Stimulated activated naive CD8-positive, alpha-beta T cell treated with anti-CD3 and anti-CD28 coated beads, Interleukin-15, Interleukin-2, amounts not matched to agents 100 ng/mL and 50 ng/mL, for 24 hours (primary cell): Measurements from ENCODE around the gene ORM1.

Source experiments
- H3K27ac Mint-ChIP-seq: one replicate; pipeline ENCODE4 v1.8.0; 2021; ENCODE audit warnings: mild to moderate bottlenecking, mixed read lengths
- H3K27me3 Mint-ChIP-seq: one replicate; pipeline ENCODE4 v1.8.0; 2021; ENCODE audit warnings: mixed read lengths
- H3K36me3 Mint-ChIP-seq: one replicate; pipeline ENCODE4 v1.8.0; 2021; ENCODE audit warnings: low read depth, mixed read lengths
- H3K4me1 Mint-ChIP-seq: one replicate; pipeline ENCODE4 v1.8.0; 2021; ENCODE audit warnings: low read depth, mixed read lengths
- H3K4me3 Mint-ChIP-seq: one replicate; pipeline ENCODE4 v1.8.0; 2021; ENCODE audit warnings: mild to moderate bottlenecking, mixed read lengths
- H3K9me3 Mint-ChIP-seq: one replicate; pipeline ENCODE4 v1.8.0; 2021; ENCODE audit warnings: mixed read lengths

Gene ORM1

DNA sequence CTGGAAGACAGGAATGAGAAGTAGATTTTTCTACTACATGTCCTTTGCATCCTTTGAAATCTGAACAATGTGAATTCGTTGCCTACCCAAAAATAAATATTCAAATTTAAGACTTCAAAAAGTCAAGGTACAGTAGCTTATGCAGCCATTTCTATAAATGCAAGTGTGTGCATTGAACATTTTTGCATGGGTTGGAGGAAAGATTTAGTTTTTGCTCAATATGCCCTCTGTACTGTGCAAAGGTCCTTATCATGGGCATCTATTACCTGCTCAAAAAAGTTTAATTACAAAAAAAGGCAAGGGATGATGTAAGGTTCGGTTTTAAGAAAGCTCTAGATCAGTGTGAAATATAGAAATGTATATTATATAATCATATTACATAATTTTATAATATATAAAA, 42.3 kb downstream of the ORM1 start:
- H3K4me3 Mint-ChIP-seq: no peak overlapping the region
- H3K27ac Mint-ChIP-seq: peak overlapping the region; percentile 96
- no peaks in the 10 kb centered on the region for H3K9me3 Mint-ChIP-seq
- H3K36me3 Mint-ChIP-seq: peaks cover 91% of the 10 kb centered on the region
- no peaks in the 10 kb centered on the region for H3K27me3 Mint-ChIP-seq
- peaks cover 98% of the 10 kb centered on the region for H3K4me1 Mint-ChIP-seq

DNA sequence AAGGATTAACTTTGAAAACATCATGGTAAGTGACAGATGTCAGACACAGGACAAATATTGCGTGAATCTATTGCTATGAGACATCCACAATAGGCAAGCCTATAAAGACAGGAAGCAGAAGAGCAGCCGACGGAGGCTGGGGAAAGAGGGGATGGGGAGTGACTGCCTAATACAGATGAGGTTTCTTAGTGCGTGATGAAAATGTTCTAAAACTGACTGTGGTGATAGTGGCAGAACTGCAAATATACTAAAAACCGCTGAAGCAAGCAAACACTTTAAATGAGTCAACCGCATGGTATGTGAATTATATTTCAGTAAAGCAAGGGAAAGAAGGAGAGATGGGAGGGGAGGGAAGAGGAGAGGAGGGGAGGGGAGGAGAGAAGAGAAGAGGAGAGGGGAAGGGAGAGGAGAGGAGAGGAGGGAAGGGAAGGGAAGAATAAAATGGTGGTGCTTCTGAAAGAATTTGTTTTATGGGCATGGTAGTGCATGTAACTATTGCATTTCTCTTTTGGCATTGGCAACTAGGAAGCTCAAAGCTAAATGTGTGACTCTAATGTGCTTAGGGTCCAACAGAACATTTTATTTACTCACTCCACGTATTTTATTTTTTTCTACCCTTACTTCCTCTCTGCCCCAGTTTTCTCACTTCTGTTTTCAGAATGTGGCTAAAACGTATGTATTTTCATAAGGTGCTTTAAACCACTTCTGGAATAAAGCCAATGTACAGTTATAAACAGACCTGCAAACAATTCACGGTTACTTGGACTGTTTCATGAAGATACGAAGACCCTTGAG, 43.6 kb downstream of the ORM1 start:
- Mint-ChIP-seq H3K4me3 (peak overlapping the region; percentile 24), H3K36me3 (peaks cover 87% of the 10 kb centered on the region), H3K9me3 (no peaks in the 10 kb centered on the region), H3K27me3 (no peaks in the 10 kb centered on the region), H3K27ac (peak overlapping the region; percentile 84), H3K4me1 (peaks cover 97% of the 10 kb centered on the region)

DNA sequence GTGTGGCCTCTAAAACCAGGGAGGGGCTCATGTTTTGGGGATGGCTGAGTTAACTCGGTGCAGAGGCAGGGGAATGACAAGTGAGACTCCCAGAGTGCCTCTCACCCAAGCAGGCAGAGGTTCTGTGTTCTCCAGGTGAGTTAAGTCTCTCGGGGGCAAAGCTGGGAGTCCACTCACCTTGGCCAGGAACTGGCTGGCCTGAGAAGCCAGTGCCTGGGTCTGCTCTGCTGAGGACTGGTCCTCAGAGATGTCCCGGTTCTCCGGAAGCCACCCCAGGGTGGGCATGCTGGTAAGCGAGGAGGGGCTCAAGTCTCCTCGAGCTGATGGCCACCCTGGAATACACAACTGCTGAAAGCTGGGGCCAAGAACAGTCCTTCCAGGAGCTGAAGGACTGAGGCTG, 44.5 kb downstream of the ORM1 start:
- Mint-ChIP-seq H3K4me3 (peak overlapping the region; percentile 24), H3K9me3 (no peaks in the 10 kb centered on the region), H3K27me3 (no peaks in the 10 kb centered on the region), H3K4me1 (peaks cover 98% of the 10 kb centered on the region), H3K27ac (peak overlapping the region; percentile 84), H3K36me3 (peaks cover 86% of the 10 kb centered on the region)

DNA sequence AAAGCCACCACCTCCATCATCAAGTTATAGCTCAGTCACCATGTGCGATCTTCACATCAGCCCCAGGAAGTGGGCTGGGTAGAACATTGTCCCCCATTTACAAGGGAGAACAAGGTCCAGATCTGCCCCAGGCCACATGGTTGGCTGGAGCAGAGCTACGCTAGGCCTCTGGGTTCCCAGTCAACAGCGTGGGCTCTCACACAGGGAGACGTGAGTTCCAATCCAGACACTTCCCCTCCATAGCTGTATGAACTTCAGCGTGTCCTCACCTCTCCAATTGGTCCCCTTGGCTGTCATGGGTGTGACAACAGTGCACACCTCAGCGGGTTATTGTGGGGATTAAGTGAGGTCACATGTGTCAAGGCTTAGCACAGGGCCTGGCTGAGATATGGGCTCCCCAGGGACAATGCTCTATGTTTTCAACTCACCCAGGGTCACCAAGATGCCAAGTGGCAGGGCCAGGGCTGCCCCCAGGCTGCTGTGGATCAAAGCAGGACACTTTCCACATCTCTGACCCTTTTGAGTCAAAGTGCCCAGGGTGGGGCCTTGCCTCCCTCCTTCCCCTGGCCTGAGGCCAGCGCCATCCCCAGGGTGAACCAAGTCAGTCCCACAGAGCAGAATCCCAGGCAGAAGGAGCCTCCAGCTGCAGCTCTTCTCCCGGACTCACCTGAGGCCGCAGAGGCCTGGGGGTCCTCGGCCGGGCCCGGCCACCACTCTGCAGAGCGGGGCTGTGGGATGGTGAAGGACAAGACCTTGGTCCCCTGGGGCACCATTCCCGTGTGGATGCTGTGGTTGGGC, 45.1 kb downstream of the ORM1 start:
- Mint-ChIP-seq H3K27me3 (no peaks in the 10 kb centered on the region), H3K36me3 (peaks cover 86% of the 10 kb centered on the region), H3K4me3 (no peak overlapping the region), H3K4me1 (peaks cover 98% of the 10 kb centered on the region), H3K9me3 (no peaks in the 10 kb centered on the region), H3K27ac (peak overlapping the region; percentile 84)

DNA sequence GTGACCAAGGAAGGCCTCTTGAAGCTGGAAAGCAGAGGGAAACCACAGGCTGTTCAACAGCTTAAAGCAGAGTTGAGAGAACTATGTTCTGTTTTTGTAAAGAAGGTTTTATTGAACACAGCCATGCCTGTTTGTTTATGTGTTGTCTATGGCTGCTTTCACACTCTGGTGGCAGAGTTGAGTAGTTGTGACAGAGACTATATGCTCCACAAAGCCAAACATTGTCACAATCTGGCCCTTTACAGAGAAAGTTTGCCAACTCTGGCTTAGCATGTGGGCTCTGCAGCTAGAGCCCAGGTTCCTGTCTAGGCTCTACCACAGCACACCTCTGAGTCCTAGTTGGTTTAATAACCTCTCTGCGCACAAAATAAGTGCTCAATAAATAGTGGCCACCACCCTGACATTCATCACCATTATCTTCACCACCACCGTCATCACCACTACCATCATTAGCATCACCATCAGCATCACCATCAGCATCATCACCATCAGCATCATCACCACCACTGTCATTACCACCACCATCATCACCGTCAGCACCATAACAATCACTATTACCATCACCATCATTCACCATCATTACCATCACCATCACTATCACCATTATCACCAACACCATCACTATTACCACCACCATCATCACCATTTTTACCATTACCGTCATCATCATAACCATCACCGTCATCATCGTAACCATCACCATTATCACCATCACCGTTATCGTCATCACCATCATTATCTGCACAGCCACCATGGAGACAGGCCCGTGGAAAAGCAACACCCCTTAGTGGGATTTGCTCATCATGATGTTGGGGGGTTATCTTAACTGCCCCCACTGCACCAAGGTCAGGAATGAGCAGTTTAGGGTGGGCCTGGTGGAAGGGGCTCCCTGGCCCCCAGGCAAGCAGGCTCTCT, 46.6 kb downstream of the ORM1 start:
- no peaks in the 10 kb centered on the region for H3K27me3 Mint-ChIP-seq
- no peak overlapping the region for H3K4me3 Mint-ChIP-seq
- H3K27ac Mint-ChIP-seq: peak overlapping the region; percentile 80
- H3K9me3 Mint-ChIP-seq: no peaks in the 10 kb centered on the region
- peaks cover 98% of the 10 kb centered on the region for H3K4me1 Mint-ChIP-seq
- H3K36me3 Mint-ChIP-seq: peaks cover 86% of the 10 kb centered on the region

DNA sequence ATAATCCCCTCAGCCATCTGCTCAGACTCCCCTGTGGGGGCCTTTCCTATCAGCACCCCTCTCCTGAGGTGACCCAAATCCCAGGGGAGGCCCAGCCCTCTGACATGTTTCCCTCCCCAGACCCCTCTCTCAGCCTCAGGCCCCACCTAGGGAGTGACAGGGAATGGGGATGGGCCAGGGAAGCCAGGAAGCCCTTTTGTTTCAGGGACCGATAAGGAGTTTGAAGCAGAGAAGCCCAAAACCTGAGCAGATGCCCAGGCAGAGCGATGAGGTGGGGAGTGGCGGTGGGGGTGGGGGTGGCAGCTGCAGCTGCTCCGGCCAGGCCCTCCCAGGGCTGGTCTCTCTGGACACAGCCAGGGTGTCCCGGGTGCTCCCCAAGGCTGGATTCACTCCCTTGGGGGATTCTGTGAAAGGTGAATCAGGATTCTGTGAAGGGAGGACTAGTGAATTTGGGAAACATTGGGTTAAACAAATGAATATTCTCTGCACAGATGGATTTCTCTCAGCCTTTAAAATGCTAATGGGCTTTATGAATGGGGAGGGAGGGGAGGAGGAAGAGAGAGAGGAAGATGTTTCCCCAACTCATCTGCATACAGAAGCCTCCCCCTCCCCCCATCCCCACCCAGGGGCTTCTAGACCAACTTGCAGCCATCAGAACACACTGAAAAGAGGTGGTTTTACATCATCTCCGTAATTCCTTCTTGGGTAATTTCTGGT, 47.5 kb downstream of the ORM1 start:
- Mint-ChIP-seq H3K4me1 (peaks cover 98% of the 10 kb centered on the region), H3K9me3 (no peaks in the 10 kb centered on the region), H3K36me3 (peaks cover 86% of the 10 kb centered on the region), H3K27ac (peak overlapping the region; percentile 86), H3K4me3 (no peak overlapping the region), H3K27me3 (no peaks in the 10 kb centered on the region)

DNA sequence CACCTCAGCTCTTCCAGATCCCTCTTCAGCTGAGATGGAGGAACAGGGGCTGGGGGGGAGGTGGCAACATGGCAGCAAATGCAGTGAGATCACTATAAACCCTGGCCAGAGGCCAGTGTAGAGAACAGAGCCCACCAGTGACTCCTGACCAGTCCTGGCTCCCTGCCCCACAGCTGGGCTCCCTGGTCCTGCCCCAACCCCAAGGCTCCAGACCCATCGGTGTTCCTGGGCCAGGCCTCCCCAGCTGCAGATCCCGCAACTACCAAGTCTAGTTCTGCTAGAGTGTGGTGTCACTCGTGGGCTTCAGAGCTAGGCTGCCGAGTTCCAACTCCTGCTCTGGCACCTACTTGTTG, 48.0 kb downstream of the ORM1 start:
- Mint-ChIP-seq H3K4me1 (peaks cover 97% of the 10 kb centered on the region), H3K9me3 (no peaks in the 10 kb centered on the region), H3K27me3 (no peaks in the 10 kb centered on the region), H3K36me3 (peaks cover 83% of the 10 kb centered on the region), H3K4me3 (no peak overlapping the region), H3K27ac (peak overlapping the region; percentile 86)

DNA sequence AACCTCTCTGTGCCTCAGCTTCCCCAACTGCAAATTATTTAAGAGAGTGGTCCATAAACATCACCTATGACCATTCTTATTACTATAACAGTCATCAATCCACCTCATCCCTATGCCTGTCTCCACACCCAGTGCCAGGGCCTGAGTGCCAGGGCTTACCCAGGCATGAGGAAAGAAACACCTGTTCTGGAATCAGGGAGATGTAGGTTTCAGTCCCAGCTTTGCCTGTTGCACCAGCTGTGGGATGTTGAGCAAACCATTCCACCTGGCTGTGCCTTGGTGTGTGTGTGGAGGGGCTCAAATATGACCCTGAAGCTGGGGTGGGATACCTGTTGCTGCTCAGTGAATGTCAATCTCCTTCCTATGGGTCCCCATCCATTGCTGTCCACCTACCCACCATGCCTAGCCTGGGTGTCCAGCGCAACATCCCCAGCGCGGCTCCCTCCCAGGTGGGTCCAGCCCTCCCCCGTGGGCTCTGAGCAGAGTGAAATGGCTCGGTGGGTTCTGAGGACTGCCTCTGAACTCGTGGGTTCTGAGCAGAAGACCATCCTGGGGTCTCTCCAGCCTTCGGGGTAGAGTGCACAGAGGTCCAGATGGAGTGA, 48.5 kb downstream of the ORM1 start:
- Mint-ChIP-seq H3K4me1 (peaks cover 94% of the 10 kb centered on the region), H3K27ac (peak overlapping the region; percentile 86), H3K27me3 (no peaks in the 10 kb centered on the region), H3K4me3 (peak overlapping the region; percentile 73), H3K9me3 (no peaks in the 10 kb centered on the region), H3K36me3 (peaks cover 80% of the 10 kb centered on the region)

DNA sequence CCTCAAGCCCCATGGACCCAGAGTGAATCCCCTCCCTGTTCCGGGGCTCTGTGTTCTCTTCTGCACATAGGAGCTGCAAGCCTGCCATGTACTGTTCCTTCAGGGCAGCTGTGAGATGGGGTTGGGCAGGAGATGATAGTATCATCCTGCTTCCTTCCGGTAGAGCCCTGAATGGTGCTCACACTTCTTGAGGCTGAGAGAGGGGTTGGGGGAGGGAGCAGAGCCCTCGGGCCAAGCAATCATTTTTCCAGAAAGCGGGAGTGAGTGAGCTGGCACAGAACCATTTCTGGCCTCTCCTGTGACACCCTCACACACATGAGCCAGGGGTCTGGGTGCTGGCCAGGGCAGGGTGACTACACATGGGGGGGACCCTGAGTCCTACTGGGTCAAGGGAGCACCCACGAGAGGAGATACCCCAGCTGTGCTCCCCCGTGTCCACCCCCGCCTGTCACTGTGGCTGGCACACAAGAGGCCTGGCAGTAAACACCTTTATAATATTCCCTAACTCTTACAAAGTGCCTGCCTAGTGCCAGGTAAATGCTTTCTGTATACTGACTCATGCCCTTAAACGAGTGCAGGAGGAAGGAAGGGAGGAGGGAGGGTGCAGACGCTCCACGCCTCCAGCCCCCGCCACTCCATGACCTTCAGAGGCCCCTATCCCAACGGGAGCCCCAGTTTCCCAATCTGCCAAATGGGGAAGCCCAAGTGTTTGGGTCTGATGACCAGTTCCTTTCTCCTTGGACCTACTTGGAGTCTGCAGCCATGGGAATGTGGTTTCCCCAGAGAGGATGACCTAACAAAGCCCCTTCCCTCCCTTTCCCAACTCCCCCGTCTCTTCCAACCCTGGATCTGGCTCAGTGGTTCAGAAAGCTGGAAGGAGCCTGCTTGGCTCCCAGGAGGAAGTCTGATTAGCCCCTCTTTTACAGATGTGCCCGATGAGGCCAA, 49.3 kb downstream of the ORM1 start:
- peak overlapping the region; percentile 86 for H3K27ac Mint-ChIP-seq
- no peaks in the 10 kb centered on the region for H3K9me3 Mint-ChIP-seq
- H3K4me3 Mint-ChIP-seq: peak overlapping the region; percentile 73
- peaks cover 80% of the 10 kb centered on the region for H3K36me3 Mint-ChIP-seq
- H3K27me3 Mint-ChIP-seq: no peaks in the 10 kb centered on the region
- peaks cover 92% of the 10 kb centered on the region for H3K4me1 Mint-ChIP-seq

DNA sequence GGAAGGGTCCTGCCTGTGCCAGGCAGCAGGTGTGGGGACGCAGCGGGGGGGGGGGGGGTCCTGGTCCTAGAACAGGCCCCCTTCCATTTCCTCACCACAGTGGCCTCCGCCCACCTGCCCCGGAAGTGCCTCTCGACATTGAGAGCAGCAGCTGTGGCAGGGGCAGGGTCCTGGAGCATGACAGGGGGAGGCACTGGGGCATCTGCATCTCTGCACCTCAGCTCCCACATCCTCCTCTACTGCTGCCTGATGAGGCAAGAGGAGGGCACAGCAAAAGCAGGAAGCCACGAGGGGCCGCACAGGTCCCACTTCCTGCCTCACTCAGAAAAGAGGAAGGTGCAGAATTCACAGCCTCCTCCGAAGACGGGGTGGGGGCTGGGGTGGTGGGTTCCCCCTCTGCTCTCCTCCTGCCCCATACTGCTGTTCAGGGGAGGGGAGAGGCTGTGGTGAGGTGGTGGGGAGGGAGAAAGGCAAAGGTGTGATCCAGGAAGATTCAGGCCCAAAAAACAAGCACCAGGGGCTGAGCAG, 50.1 kb downstream of the ORM1 start:
- Mint-ChIP-seq H3K36me3 (peaks cover 80% of the 10 kb centered on the region), H3K27me3 (no peaks in the 10 kb centered on the region), H3K4me3 (peak overlapping the region; percentile 73), H3K9me3 (no peaks in the 10 kb centered on the region), H3K4me1 (peaks cover 90% of the 10 kb centered on the region), H3K27ac (peak overlapping the region; percentile 86)

DNA sequence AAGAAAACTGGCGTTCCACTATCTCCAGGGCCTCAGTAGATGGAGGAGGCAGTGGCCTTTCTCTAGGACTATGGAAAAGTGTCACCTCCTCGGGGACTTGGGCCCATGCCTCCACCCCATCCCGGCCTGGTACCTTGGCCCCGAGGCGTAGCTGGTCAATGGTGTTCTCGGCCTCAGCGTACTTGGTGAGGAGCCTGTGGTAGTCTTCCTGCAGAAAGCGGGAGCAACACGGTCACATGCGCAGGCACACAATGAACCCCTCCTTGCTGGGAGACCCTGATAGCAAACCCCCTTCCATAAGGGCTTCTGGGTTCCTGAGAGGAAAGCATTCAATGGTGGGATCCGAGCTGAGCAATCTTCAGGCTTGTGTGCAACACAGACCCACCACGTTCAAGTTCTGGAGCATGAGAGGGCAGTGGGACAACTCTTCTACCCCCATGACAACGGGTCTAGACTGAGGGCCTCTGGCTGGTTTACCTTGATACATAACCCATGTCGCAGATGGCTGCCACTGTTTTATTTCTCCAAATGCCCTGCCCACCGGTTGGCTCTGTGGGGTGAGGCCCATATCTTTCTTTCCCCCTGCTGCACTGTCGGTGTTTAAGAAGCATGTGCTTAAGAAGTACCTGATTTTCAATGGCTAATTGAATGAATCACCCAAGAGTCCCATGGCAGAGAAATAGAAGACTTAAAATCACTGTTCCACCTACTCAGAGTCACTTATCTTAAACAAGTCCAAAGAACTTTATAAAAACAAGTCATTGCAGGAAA, 51.2 kb downstream of the ORM1 start:
- Mint-ChIP-seq H3K27ac (peak overlapping the region; percentile 86), H3K27me3 (no peaks in the 10 kb centered on the region), H3K9me3 (no peaks in the 10 kb centered on the region), H3K4me1 (peaks cover 92% of the 10 kb centered on the region), H3K36me3 (peaks cover 84% of the 10 kb centered on the region), H3K4me3 (peak overlapping the region; percentile 10)

DNA sequence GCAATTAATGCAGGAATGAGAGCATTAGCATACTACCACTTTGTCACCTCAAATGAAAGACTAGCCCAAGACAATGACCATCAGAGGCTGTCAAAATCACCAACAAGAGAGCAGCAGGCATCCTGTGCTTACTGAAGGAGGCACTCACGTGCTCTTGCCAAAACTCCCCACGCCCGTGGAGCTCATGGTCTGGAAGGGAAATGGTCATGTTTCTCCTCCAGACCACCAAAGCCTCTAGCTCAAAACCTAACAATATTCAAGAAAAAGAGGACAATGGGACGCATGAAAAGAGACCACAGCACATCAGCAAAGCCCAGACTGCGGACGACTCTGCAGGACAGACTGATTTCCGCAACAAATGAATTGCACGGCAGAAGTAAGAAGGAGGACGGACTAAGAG, 52.0 kb downstream of the ORM1 start:
- Mint-ChIP-seq H3K27ac (peak overlapping the region; percentile 86), H3K9me3 (no peaks in the 10 kb centered on the region), H3K4me1 (peaks cover 92% of the 10 kb centered on the region), H3K27me3 (no peaks in the 10 kb centered on the region), H3K4me3 (peak overlapping the region; percentile 32), H3K36me3 (peaks cover 84% of the 10 kb centered on the region)
